SKM-1 (cell line): ENCODE measurements around the gene DNAJC8.

Experiments
- DNase-seq: peaks from one replicate; lab custom pipeline; 2025; ENCODE audit not compliant: unreplicated experiment; lab: John Stamatoyannopoulos, UW

The DNAJC8 gene

DNA sequence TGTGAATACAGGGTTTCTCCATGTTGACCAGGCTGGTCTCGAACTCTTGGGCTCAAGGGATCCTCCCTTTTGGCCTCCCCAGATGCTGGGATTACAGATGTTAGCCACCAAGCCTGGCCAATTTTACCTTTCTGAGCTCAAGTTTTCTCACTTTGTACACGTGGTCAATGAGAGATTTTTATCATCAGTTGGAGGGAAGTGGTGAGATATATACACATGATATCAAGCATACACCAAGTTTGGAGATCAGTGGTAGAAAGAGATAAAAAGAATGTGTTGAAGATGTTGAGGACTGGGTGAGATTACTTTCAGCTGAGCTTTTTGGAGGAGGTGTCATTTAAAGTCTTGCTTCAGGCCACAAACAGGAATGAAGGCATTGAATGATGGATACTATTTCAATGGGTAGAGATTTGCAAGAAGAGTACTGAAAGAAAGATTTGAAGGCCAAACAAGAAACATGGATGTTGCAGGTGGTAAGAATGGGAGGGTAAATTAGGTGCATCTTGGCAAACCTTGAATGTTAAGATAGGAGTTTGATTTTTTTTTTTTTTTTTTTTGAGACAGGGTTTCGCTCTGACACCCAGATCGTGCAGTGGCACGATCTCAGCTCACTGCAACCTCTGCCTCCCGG is 23.5 kb upstream of the DNAJC8 start:
- no peak for DNase-seq

DNA sequence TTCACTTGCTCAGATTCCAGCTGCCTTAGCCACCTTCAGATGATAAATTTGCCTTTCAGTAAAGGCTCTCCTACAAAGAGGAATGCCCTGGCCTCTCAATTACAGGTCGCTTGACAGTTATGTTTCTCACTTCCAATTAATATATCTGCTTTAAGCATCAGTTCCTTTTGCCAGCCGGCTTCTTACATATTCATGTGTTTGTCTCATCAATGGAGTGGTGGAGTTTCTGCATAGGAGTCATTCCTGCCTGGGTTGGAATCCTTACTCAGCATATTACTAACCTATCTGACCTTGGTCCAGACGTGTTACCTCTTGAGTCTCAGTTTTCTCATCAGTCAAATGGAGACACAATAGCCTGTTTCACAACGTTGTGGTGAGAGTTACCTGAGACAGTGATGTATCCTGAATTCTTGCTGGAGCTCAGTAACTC is 17.1 kb upstream of the DNAJC8 start:
- DNase-seq, result no peak

DNA sequence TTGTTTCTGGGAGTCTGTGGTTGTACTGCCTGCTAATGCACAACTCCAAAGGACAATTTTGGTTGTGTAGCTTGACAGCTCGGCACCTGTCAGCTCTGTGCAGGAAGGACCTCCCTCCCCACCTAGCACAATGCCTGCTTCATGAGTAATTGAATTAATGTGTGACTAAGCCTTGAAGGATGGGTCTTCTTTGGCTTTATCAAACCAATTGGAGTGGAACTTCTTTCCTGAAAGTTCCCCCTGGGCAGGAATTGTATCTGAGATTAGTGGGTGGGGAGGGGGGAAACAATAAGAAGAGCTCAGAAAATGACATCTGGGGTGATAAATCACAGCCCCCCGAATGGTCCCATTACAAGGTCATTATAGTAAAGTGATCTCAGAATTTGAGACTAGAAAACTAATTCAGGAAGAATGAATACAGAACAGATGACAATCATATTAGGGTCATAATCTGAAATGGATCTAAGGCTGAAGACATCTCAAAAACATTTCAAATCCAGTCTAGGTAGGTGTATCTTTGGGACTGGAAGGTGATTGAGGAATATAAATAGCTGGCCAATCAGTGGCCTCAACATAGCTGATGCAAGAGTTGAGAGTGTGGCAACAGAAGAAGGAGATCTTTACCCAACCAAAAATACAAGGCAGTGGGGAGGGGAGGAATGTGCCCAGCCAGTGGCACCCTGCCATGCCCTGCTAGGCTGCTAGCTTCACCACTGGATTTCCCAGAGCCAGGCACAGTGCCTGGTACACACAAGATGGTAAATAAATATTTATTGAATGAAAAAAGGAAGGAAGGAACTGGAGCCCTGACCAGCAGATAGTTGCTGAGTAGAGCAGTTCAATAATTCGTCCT is 16.4 kb upstream of the DNAJC8 start:
- DNase-seq, result peak; percentile 61

DNA sequence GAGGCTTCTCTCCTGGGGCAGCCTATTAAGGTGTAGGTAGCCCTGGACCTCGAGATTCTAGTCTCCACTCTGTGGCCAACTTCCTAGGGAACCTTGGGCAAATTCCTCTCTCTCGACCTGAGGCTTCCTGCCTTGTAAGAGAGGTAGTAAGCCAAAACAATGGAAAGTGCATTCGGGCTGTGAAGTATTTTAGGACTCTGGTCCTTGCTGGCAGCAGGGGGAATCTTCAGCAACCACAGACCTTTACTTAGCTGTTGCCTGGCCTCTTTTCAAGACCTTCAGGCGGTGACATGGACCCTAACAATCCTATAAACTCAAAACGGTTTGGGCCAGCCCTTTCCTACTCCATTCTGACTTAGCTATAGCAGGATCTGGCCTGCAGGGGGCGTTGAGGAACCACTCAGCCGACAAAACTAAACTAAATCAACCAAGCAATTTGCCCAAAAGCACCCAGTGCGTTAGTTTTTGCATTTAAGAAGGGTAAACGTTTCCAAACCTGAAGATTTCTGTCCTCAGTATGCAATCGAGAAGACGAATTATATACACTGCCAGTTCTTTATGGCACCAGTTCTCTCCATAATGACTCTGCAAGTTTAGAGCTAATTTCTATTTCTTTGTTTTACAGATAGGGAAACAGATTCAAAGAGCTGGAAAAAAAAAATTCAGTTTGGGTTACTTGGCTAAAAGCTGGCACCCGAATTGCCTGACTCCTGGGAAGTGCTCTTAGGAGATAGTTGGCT is 15.6 kb upstream of the DNAJC8 start:
- DNase-seq, result peak; percentile 34

DNA sequence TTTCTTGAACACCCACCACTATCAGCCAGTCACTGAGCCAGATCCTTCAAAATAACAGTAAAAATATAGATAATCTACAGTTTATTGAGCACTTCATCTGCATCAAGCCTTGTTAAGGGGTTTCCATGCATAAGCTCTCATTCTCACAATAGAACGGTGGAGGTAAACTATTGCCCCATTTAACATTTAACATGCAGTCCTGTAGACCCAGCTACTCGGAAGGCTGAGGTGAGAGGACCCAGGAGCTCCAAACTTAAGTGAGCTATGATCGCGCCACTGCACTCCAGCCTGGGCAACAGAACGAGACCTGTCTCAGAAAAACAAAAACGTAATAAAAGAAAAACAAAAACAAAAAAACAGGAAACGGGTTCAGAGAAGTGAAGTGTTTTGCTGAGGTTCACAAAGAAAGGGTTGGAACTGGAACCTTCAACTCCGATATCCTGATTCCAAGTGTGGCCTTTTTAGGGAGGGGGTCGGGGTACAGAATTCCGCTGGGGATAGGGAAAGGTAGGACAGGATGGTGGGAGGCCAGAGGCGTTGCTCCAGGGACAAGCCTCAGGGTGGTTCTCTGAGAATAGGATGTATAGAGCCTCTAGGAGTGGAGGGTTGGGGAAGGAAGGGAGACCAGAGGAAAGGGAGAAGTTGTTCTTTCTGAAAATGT is 14.9 kb upstream of the DNAJC8 start:
- DNase-seq, result no peak

DNA sequence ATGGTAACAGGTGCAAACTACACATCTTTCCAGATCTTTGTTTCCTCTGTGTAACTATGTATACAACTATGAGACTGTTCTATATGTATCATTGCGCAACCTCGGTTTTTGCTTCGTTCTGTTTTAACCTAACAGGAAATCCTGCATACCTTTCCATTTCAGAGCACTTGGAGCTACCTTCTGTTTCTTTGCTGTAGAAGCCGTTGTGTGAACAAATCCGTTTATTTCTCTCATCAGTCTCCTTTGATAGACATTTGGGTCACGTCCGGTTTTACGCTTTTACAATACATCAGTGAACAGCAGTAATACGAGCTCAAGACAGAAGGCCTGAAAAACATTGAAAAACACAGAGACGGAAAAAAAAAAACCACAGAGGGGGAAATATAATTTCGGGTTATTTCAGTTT is 13.6 kb upstream of the DNAJC8 start:
- DNase-seq, result peak; percentile 45

DNA sequence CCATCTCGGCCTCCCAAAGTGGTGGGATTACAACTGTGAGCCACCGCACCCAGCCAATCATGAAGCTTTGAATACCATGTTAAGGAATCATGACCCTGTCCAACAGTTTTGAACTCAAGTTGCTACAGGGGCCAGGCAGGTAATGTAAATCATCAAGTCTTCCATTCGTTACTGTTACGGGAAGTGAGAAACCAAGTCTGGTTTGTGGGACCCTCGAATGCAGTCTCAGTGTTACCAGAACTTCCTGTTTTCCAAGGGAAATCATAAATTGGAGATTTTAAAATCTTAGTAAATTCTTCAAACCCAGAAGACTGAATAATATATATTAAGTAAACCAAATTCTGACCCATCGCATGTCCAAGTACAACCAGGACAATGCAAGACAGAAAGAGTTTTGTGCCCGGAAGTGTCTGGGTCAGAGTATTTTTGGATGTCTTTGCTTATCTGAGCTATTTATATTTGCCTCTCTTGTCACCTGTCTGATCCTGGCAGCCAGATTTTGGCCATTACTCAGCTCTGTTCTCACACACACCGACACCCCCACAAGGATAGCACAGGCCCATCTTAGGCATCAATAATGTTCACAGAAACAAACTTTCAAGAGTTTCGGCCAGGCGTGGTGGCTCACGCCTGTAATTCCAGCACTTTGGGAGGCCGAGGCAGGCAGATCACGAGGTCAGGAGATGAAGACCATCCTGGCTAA is 11.9 kb upstream of the DNAJC8 start:
- no peak for DNase-seq

DNA sequence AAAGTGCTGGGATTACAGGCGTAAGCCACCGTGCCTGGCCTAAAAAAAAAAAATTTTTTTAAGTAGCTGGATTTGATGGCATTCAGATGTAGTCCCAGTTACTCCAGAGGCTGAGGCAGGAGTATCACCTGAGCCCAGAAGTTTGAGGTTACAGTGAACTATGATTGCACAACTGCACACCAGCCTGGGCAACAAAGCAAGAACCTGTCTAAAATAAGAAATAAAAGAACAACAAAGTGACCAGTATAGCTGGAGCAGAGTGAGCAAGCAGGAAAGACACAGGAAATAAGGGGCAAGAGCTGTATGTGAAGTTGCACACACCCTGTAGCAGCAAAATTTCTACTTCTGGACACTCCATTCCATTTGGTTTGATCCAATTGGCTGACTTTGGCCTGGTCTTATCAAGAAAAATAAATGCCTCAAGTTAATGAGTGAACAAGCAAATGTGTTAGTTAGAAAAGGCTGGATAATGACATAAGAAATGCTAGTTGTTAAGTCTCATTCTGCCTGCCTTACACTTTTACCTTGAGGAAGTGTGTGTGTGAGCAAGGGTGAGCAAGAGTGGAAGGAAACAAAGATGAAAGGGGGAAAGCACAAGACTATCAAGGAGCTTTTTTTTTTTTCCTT is 11.0 kb upstream of the DNAJC8 start:
- no peak for DNase-seq

DNA sequence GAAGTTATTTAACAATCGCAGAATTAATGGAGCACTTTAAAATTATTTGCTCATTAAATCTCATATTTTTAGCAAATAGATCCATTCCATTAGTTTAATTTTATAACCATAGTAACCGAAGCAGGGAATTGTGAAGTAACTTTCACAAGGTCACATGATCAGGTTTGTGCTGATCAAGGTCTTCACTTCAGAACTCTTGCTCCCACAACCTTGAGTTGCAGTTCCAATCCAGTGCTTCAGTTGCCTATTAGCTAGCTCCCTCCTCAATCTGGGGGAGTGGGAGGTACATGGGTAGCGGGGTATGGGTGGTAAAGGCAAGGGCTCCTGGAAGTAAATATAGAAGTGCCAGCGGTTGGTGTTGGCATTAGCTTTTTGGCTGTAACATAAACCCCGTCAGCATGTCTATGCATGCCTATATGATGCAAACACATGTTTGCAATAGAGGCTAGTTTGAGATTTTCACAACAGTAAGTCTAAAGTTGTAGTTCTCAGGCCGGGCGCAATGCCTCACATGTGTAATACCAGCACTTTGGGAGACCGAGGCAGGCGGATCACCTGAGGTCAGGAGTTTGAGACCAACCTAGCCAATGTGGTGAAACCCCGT is 8.9 kb upstream of the DNAJC8 start:
- no peak for DNase-seq

DNA sequence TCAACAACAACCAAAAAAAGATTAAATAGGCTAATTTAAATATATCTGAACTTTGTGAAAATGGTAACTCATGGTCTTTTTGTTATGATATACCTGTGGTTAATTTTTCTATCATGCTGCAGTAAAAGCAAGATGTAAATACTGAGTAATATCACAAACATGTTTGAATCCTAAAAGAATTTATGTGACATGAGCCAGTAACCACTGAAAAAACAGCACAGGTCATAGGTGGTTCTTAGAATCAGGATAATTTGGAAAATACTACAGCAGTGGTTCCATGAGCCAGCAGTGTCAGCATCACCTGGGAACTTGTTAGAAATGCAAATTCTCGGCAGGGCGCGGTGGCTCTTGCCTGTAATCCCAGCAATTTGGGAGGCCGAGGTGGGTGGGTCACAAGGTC is 7.2 kb upstream of the DNAJC8 start:
- no peak for DNase-seq

DNA sequence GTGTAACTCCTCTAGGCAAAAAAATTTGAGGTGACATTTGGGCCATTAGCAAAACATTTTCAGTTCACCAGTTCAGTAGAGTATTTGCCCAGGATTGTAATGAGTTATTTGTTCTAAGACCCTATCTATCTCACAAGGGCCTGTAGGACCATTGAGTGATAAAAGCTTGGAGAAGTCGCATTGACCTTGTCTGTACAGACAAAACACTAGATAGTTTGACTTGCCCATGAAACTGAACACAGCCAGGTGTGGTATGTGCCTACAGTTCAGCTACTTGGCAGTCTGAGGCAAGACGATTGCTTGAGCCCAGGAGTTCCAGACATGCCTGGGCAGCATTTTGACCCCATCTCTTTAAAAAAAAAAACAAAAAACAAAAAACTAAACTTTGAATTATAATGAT is 6.2 kb upstream of the DNAJC8 start:
- no peak for DNase-seq

DNA sequence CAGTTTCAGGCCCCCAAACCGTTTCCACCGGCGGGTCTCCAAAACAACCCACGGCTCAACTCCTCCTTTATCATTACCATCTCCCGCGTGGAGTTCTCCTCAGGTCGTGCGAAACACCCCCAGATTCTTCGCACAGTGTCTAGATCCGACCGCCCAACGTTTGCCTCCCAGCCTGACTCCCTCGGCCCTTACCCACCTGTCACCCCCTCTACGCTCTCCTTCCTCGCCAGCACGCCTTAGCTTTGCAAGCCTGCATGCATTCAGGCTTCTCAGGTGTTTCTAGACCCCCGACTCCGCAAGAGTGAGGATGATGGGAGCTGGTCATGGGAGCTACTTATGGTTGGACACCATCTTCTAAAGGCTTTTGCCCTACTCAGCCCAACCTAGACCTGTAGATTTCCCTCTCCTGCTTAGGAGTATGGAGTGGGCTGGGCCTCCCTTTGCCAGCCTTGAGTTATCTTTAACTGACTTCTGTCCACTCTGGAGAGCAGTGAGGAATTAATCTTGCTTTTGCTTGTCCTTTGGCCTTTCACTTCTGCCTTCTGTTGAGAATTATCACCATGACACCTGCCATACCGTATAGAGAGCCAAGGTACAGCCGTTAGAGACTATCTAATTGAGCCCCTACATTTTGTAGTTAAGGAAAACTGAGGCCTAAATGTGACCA is 4.0 kb upstream of the DNAJC8 start:
- no peak for DNase-seq

DNA sequence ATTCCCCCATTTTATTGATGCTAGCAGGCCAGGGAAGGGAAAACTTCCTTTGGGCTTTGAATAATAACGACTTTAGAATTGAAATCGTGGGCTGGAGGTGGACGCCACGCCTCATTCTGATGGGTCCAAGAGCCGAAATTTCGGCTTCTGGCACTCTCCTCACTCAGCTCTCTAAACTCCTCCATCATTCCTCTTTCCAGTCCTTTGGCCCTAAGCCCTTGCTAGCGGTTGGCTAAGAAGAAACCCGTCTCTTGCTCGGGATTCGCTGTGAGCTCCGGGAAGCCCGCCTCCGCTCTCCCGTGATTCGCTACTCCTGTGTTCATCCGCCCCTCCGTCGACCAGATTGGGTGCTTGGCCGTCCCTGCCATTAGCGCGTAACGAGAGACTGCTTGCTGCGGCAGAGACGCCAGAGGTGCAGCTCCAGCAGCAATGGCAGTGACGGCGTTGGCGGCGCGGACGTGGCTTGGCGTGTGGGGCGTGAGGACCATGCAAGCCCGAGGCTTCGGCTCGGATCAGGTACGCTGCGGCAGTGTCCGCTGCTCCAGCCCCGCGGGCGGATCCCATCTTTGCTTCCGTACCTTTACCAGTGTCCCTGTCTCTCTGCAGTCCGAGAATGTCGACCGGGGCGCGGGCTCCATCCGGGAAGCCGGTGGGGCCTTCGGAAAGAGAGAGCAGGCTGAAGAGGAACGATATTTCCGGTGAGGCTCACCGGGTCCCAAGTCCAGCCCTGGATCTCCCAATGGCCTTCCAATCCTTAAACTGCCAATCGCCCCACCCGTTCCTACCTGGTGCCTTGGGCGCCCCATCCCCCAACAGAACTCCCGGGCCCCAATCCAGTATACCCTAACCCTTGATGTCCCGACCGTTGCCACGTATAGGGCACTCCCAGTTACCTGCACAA is 3.2 kb upstream of the DNAJC8 start, which contains the start of gene ATP5IF1:
Gene ATP5IF1, plus strand, starts transcription at position 370 of the 901 bp plus-strand sequence. Its CDS starts 60 bp downstream, at position 430.
- DNase-seq, result peak; percentile 98

DNA sequence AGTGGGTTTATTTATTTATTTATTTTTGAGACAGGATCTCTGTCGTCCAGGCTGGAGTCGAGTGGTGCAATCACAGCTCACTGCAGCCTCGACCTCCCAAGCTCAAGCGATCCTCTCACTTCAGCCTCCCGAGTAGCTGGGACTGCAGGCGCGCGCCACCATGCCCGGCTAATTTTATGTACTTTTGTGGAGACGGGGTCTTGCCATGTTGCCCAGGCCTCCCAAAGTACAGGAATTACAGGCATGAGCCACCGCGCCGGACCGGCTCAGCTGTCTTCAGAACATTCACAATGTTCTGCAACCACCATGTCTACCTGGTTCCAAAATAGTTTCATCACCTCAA is 406 bp upstream of the DNAJC8 start:
- DNase-seq, result no peak

DNA sequence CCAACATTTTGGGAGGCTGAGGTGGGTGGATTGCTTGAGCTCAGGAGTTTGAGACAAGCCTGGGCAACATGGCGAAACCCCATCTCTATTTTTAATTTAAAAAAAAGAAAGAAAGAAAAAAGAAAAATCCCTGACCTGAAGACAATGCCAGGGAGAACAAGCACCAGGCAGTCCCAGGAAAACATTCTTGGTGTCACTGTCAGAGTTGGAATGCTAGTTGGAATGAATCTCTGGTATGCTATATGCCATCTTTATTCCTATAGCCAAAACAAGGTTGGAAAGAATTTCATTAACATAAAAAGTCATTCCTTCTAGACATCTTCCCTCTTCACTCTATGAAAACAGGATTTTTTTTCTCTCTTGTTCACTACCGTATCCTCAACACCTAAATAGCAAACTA is 2.8 kb downstream of the DNAJC8 start:
- no peak for DNase-seq

DNA sequence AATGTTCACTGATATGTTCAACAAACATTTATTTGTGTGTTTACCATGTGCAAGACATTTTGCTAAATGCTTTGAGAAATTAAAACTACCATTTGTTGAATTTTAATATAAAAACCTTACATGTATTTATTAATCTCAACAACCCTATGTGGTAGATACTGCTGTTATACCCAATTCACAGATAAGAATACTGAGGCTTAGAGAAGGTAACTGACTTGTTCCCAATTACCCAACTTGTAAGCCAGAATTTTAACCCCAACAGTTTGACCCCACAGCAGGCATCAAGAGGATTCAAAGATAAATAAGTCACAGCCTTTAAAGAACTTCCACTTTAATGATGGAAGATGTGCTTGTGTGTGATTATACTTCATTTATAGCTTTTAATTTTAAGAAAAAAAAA is 3.7 kb downstream of the DNAJC8 start:
- no peak for DNase-seq

DNA sequence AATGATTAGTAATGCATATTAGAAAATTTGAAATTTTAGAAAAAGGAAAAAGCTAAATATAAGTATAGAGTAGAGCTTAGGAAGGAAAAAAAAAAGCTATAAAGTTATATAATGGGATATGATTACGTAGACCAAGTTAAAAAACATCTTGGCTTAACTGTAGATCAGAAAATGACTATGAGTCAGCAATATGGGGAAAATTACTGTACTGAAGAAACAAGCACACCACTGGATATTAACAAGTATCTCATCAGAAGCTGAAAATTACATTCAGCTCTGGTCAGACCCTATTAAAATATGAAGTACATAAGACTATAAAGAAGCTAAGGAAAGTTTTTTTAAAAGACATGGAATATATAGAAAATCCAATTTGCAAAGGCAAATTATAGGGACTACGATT is 19.5 kb downstream of the DNAJC8 start:
- DNase-seq, result no peak

DNA sequence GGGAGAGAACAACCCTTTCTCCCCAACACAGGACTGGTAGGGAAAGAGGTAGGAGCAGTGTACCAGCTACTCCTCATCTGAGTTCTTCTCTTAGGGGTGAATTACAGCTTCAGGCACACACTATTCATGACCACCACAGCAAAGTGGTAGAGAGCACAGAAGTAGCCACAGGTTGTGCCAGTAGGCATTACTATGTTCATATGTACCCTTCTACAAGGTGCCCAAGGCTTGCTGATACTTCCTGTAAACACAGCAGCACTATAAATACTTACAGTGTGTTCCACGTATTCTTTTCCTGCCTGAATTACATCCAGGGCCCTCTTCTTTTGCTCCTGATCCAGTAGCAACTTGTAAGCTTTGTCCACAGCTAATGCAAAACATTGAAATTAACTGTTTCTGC is 23.1 kb downstream of the DNAJC8 start:
- DNase-seq, result no peak
